Esophagus muscularis mucosa (tissue), 4 donors: ENCODE data around the gene SNX27. TPM values are rescaled to one million over a fixed set of nuclear protein-coding genes. Genes with fewer than 3 reads are reported as not detected.

Experiments used
- DNase-seq: peaks from one replicate; pipeline ENCODE4 v3.0.0-alpha.2; 2017; ENCODE audit errors: extremely low spot score
- H3K27ac ChIP-seq, 4 donors: fragments of 200-600 bp; sonication (generic); replicated peaks in 1 of 4; 1 replicate in 3 of 4; 2 replicates in 1 of 4; pipeline ENCODE4 v1.5.1; 2016 to 2019; ENCODE audit warnings: mild to moderate bottlenecking in 1 of 4
- H3K27me3 ChIP-seq, 4 donors: fragments of 200-600 bp; sonication (generic); one replicate each; pipeline versions ENCODE4 v1.5.1 to v1.6.0; 2016 to 2019
- H3K36me3 ChIP-seq, 4 donors: fragments of 200-600 bp; sonication (generic); one replicate each; pipeline ENCODE4 v1.5.1; 2016 to 2019
- H3K4me1 ChIP-seq, 4 donors: fragments of 200-600 bp; sonication (generic); one replicate each; pipeline ENCODE4 v1.5.1; 2016 to 2019
- H3K4me3 ChIP-seq, 4 donors: fragments of 200-600 bp; sonication (generic); 1 replicate in 2 of 4; 2 replicates in 2 of 4; pipeline ENCODE4 v1.5.1; 2016 to 2019; ENCODE audit warnings: mild to moderate bottlenecking in 4 of 4, moderate library complexity in 1 of 4
- H3K9me3 ChIP-seq, 4 donors: fragments of 200-600 bp; sonication (generic); 1 replicate in 3 of 4; 2 replicates in 1 of 4; pipeline ENCODE4 v1.5.1; 2016 to 2019
- EP300 ChIP-seq: sonication (generic); formaldehyde crosslinking; IDR thresholded peaks from one replicate; pipeline ENCODE4 v1.6.1; 2017; ENCODE audit warnings: antibody characterized with exemption
- POLR2A ChIP-seq: fragments of 450-650 bp; IDR thresholded peaks from one replicate; pipeline ENCODE4 v1.6.1; 2017; ENCODE audit warnings: antibody characterized with exemption, moderate library complexity, mild to moderate bottlenecking, low read depth
- POLR2AphosphoS5 ChIP-seq, 2 donors: sonication (generic); formaldehyde crosslinking; IDR thresholded peaks; one replicate each; pipeline ENCODE4 v1.6.1; 2017; ENCODE audit warnings: antibody characterized with exemption in 2 of 2
- WGBS: methylation state at CpG from one replicate; pipeline ENCODE4 v1.1.5; 2018; 5-methylcytosine and 5-hydroxymethylcytosine counted together
- intact Hi-C: fragments of 100-400 bp; cut with DNase I; formaldehyde crosslinking; loops from one replicate; pipeline ENCODE4 v1.15.1; 2023
- total RNA-seq, 4 donors: library from RNA; depleted of rRNA; stranded (reverse); fragments of >200 nt; gene quantifications; one replicate each; pipeline versions ENCODE4 v1.1.0 to v1.2.1, GENCODE V29; 2016
- TF ChIP-seq, protein P1 (sequence below), 3 experiments: fragments of 200-600 bp in 2 of 3; fragments of 450-650 bp in 1 of 3; sonication (generic) in 2 of 3; IDR thresholded peaks; one replicate each; pipeline ENCODE4 v1.5.1; 2017 to 2019; ENCODE audit warnings: antibody characterized with exemption in 3 of 3, mild to moderate bottlenecking in 2 of 3, moderate library complexity in 1 of 3

Gene SNX27
- total RNA-seq, 4 donors from 2014 or later, result 39.4 to 55.4 (median 49.6) TPM

- Histone ChIP-seq H3K27ac (no peak overlapping the region), H3K4me3 (no peak overlapping the region), H3K9me3 (no peaks in the 10 kb centered on the region), H3K36me3 (no peaks in the 10 kb centered on the region), H3K4me1 (peaks cover 21 to 31% (median 26%) of the 10 kb centered on the region in 4 donors), H3K27me3 (peaks cover 0 to 29% (median 4%) of the 10 kb centered on the region in 4 donors)
- intact Hi-C loops, result no loop called here
- WGBS, result no CpG with 5 or more reads among the region's 2 CpGs
- no peak for DNase-seq
- TF ChIP-seq EP300 (no peak), POLR2A (no peak), POLR2AphosphoS5 (IDR thresholded peaks at IDR 0.05) (no peak)
- TF ChIP-seq, protein P1, sequence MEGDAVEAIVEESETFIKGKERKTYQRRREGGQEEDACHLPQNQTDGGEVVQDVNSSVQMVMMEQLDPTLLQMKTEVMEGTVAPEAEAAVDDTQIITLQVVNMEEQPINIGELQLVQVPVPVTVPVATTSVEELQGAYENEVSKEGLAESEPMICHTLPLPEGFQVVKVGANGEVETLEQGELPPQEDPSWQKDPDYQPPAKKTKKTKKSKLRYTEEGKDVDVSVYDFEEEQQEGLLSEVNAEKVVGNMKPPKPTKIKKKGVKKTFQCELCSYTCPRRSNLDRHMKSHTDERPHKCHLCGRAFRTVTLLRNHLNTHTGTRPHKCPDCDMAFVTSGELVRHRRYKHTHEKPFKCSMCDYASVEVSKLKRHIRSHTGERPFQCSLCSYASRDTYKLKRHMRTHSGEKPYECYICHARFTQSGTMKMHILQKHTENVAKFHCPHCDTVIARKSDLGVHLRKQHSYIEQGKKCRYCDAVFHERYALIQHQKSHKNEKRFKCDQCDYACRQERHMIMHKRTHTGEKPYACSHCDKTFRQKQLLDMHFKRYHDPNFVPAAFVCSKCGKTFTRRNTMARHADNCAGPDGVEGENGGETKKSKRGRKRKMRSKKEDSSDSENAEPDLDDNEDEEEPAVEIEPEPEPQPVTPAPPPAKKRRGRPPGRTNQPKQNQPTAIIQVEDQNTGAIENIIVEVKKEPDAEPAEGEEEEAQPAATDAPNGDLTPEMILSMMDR (IDR thresholded peaks at IDR 0.05), result no peak
Measured at GRCh38 chr1:151713874-151714273, 102.0 kb downstream of the SNX27 start.

GRCh38 chr1:151714820-151715725, 103.2 kb downstream of the SNX27 start:
- Histone ChIP-seq H3K36me3 (no peaks in the 10 kb centered on the region), H3K27me3 (peaks cover 0 to 29% (median 4%) of the 10 kb centered on the region in 4 donors), H3K27ac (no peak overlapping the region), H3K4me1 (peaks cover 21 to 34% (median 30%) of the 10 kb centered on the region in 4 donors), H3K4me3 (no peak overlapping the region), H3K9me3 (no peaks in the 10 kb centered on the region)
- 62% methylated on average over 10 of the region's 10 CpGs for WGBS
- intact Hi-C loops, result no loop called here
- TF ChIP-seq EP300 (no peak), POLR2AphosphoS5 (IDR thresholded peaks at IDR 0.05) (no peak), POLR2A (no peak)
- TF ChIP-seq, protein P1 (IDR thresholded peaks at IDR 0.05), result no peak
- DNase-seq, result no peak

- H3K27ac ChIP-seq, result no peak overlapping the region
- TF ChIP-seq, protein P1 (IDR thresholded peaks at IDR 0.05), result no peak
- no peak for TF ChIP-seq EP300
- TF ChIP-seq POLR2A, result no peak
- TF ChIP-seq POLR2AphosphoS5 (IDR thresholded peaks at IDR 0.05), result no peak
- DNase-seq, result no peak
- 49% methylated on average over 15 of the region's 17 CpGs for WGBS
- H3K9me3 ChIP-seq, result no peaks in the 10 kb centered on the region
- intact Hi-C loops, result no loop called here
- H3K4me3 ChIP-seq, result no peak overlapping the region
- H3K27me3 ChIP-seq, result peaks cover 0 to 29% (median 4%) of the 10 kb centered on the region in 4 donors
- H3K36me3 ChIP-seq, result no peaks in the 10 kb centered on the region
- peaks cover 29 to 41% (median 38%) of the 10 kb centered on the region in 4 donors for H3K4me1 ChIP-seq
Measured at GRCh38 chr1:151715726-151716404, 104.0 kb downstream of the SNX27 start.

DNA sequence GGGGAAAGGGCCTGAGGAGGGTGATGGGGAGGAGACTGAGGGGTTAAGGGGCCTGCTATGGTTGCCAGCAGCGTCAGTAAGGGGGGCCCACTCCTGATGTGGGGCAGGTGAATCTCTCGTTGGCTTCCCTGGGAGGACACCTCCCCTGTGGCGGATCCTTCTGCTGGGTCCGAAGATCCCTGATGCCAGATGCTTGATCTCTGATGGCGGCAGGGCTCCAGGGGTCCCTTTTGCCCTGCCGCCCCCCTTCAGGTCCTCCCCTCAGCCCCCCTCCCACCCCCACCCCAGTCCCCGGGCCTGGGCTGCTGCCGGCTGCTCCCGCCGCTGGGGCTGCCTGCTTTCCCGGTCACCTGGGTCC, 104.5 kb downstream of the SNX27 start:
- Histone ChIP-seq H3K4me3 (peak overlapping the region in 1 of 4 donors; percentile 0), H3K36me3 (no peaks in the 10 kb centered on the region), H3K4me1 (peaks cover 34 to 47% (median 42%) of the 10 kb centered on the region in 4 donors), H3K9me3 (no peaks in the 10 kb centered on the region), H3K27ac (no peak overlapping the region), H3K27me3 (peaks cover 0 to 29% (median 4%) of the 10 kb centered on the region in 4 donors)
- TF ChIP-seq POLR2AphosphoS5 (IDR thresholded peaks at IDR 0.05) (no peak), POLR2A (no peak), EP300 (no peak)
- TF ChIP-seq, protein P1 (IDR thresholded peaks at IDR 0.05), result no peak
- 0% methylated on average over 2 of the region's 11 CpGs for WGBS
- DNase-seq, result no peak
- intact Hi-C loops, result no loop called here
